Vagina (tissue), 2 donors: ENCODE data around the gene MAP1LC3B2. TPM values are rescaled to one million over a fixed set of nuclear protein-coding genes. Genes with fewer than 3 reads are reported as not detected.

Experiments
- DNase-seq, 2 donors: peaks; one replicate each; pipeline ENCODE4 v3.0.0-alpha.2; 2017; ENCODE audit errors: extremely low spot score in 2 of 2
- H3K27ac ChIP-seq: fragments of 200-600 bp; sonication (generic); one replicate; pipeline ENCODE4 v1.5.1; 2019
- H3K27me3 ChIP-seq: fragments of 200-600 bp; sonication (generic); one replicate; pipeline ENCODE4 v1.5.1; 2019
- H3K36me3 ChIP-seq, 2 donors: fragments of 200-600 bp; sonication (generic); one replicate each; pipeline ENCODE4 v1.5.1; 2017 to 2019
- H3K4me1 ChIP-seq: fragments of 200-600 bp; sonication (generic); one replicate; pipeline ENCODE4 v1.5.1; 2019
- H3K4me3 ChIP-seq, 2 donors: fragments of 200-600 bp; sonication (generic); 1 replicate in 1 of 2; 2 replicates in 1 of 2; pipeline ENCODE4 v1.5.1; 2016 to 2019
- H3K9me3 ChIP-seq: fragments of 200-600 bp; sonication (generic); one replicate; pipeline ENCODE4 v1.5.1; 2019
- CTCF ChIP-seq, 3 experiments: fragments of 450-650 bp in 2 of 3; fragments of 200-600 bp in 1 of 3; sonication (generic) in 1 of 3; IDR thresholded peaks; one replicate each; pipeline ENCODE4 v1.5.1; 2017 to 2019; ENCODE audit warnings: antibody characterized with exemption in 3 of 3, mild to moderate bottlenecking in 2 of 3, moderate library complexity in 2 of 3
- POLR2A ChIP-seq, 2 donors: fragments of 450-650 bp; IDR thresholded peaks; one replicate each; pipeline ENCODE4 v1.6.1; 2017; ENCODE audit warnings: antibody characterized with exemption in 2 of 2, mild to moderate bottlenecking in 2 of 2, moderate library complexity in 2 of 2
- POLR2AphosphoS5 ChIP-seq, 2 donors: sonication (generic); formaldehyde crosslinking; IDR thresholded peaks; one replicate each; pipeline ENCODE4 v1.9.0; 2017; ENCODE audit warnings: antibody characterized with exemption in 2 of 2, mild to moderate bottlenecking in 2 of 2, low read depth in 1 of 2; ENCODE audit not compliant: insufficient read depth in 1 of 2
- intact Hi-C: fragments of 100-400 bp; cut with DNase I; formaldehyde crosslinking; loops from one replicate; pipeline ENCODE4 v1.15.1; 2023
- total RNA-seq: library from RNA; depleted of rRNA; stranded (reverse); fragments of >200 nt; gene quantifications from one replicate; pipeline ENCODE4 v1.2.3, GENCODE V29; 2016

Gene MAP1LC3B2
- total RNA-seq, 1 donor from 2014 or later: not detected

GRCh38 chr12:116551619-116551951, 7.6 kb upstream of the MAP1LC3B2 start:
- no peak overlapping the region for H3K27ac ChIP-seq
- no peaks in the 10 kb centered on the region for H3K9me3 ChIP-seq
- no peak overlapping the region for H3K4me3 ChIP-seq
- TF ChIP-seq POLR2AphosphoS5 (IDR thresholded peaks at IDR 0.05; ENCODE audit: insufficient read depth in 1 of 2, low read depth in 1 of 2) (no peak), CTCF (IDR thresholded peaks at IDR 0.05) (no peak), POLR2A (IDR thresholded peaks at IDR 0.05) (no peak)
- intact Hi-C loops: no loop called here
- H3K27me3 ChIP-seq: no peaks in the 10 kb centered on the region
- H3K36me3 ChIP-seq: no peaks in the 10 kb centered on the region
- no peaks in the 10 kb centered on the region for H3K4me1 ChIP-seq
- DNase-seq: no peak

- Histone ChIP-seq H3K36me3 (no peaks in the 10 kb centered on the region), H3K27me3 (no peaks in the 10 kb centered on the region), H3K4me3 (no peak overlapping the region), H3K9me3 (no peaks in the 10 kb centered on the region), H3K27ac (no peak overlapping the region), H3K4me1 (no peaks in the 10 kb centered on the region)
- intact Hi-C loops: no loop called here
- TF ChIP-seq POLR2A (IDR thresholded peaks at IDR 0.05) (no peak), POLR2AphosphoS5 (IDR thresholded peaks at IDR 0.05; ENCODE audit: insufficient read depth in 1 of 2, low read depth in 1 of 2) (no peak), CTCF (IDR thresholded peaks at IDR 0.05) (no peak)
- DNase-seq: no peak
These were observed 7.0 kb upstream of the MAP1LC3B2 start for GRCh38 chr12:116551952-116552772.

GRCh38 chr12:116552773-116553373, 6.3 kb upstream of the MAP1LC3B2 start:
- no peak for DNase-seq
- intact Hi-C loops: no loop called here
- H3K27ac ChIP-seq: no peak overlapping the region
- no peaks in the 10 kb centered on the region for H3K9me3 ChIP-seq
- H3K4me1 ChIP-seq: no peaks in the 10 kb centered on the region
- TF ChIP-seq POLR2AphosphoS5 (IDR thresholded peaks at IDR 0.05; ENCODE audit: insufficient read depth in 1 of 2, low read depth in 1 of 2) (no peak), POLR2A (IDR thresholded peaks at IDR 0.05) (no peak), CTCF (IDR thresholded peaks at IDR 0.05) (no peak)
- H3K27me3 ChIP-seq: no peaks in the 10 kb centered on the region
- H3K4me3 ChIP-seq: no peak overlapping the region
- H3K36me3 ChIP-seq: no peaks in the 10 kb centered on the region

- H3K9me3 ChIP-seq: no peaks in the 10 kb centered on the region
- H3K27me3 ChIP-seq: no peaks in the 10 kb centered on the region
- intact Hi-C loops: no loop called here
- H3K36me3 ChIP-seq: no peaks in the 10 kb centered on the region
- peaks cover 15% of the 10 kb centered on the region for H3K4me1 ChIP-seq
- no peak overlapping the region for H3K4me3 ChIP-seq
- no peak for DNase-seq
- H3K27ac ChIP-seq: no peak overlapping the region
- TF ChIP-seq POLR2AphosphoS5 (IDR thresholded peaks at IDR 0.05; ENCODE audit: insufficient read depth in 1 of 2, low read depth in 1 of 2) (no peak), CTCF (IDR thresholded peaks at IDR 0.05) (no peak), POLR2A (IDR thresholded peaks at IDR 0.05) (no peak)
These were observed 2.7 kb upstream of the MAP1LC3B2 start for GRCh38 chr12:116556356-116556952.
